C4-2B (cell line): ENCODE data around the gene DSCAML1.

ENCODE experiments used
- H3K27ac ChIP-seq: fragments of 450-650 bp; 2 replicates; pipeline ENCODE4 v1.5.1; 2017
- CTCF ChIP-seq: fragments of 450-650 bp; conservative IDR thresholded peaks from 2 replicates; pipeline ENCODE4 v1.5.1; 2017; ENCODE audit warnings: mild to moderate bottlenecking
- ZFX ChIP-seq: fragments of 450-650 bp; IDR thresholded peaks from 2 replicates; pipeline ENCODE4 v1.6.1; 2017

DSCAML1 gene

GRCh38 chr11:117828611-117829368 lies 31.8 kb upstream of the DSCAML1 start:
- TF ChIP-seq ZFX (no peak), CTCF (no peak)
- no peak overlapping the region for H3K27ac ChIP-seq

- TF ChIP-seq CTCF (no peak), ZFX (no peak)
- H3K27ac ChIP-seq, result no peak overlapping the region
Measured at GRCh38 chr11:117827521-117828511, 30.8 kb upstream of the DSCAML1 start.

- H3K27ac ChIP-seq, result no peak overlapping the region
- TF ChIP-seq CTCF (no peak), ZFX (no peak)
Measured at GRCh38 chr11:117826832-117827231, 29.8 kb upstream of the DSCAML1 start.

GRCh38 chr11:117826190-117826570 lies 29.2 kb upstream of the DSCAML1 start:
- TF ChIP-seq CTCF (no peak), ZFX (no peak)

GRCh38 chr11:117825538-117826189 lies 28.6 kb upstream of the DSCAML1 start:
- TF ChIP-seq ZFX, result no peak
- TF ChIP-seq CTCF, result no peak
- H3K27ac ChIP-seq, result no peak overlapping the region

More at GRCh38 chr11:117826190-117826570, 29.2 kb upstream of the DSCAML1 start:
- no peak overlapping the region for H3K27ac ChIP-seq

- H3K27ac ChIP-seq, result no peak within 1 kb of the TSS
Measured at GRCh38 chr11:117824571-117825537, 27.8 kb upstream of the DSCAML1 start, which contains the start of gene FXYD2. FXYD2 (minus strand) TSS chr11:117824744; CDS start chr11:117824678, 66 bp downstream.

More at GRCh38 chr11:117824571-117825537, 27.8 kb upstream of the DSCAML1 start, which contains the start of gene FXYD2:
- TF ChIP-seq CTCF (no peak), ZFX (no peak)
